ENCODE results near the gene CPVL. TPM values are rescaled to one million over a fixed set of nuclear protein-coding genes. Genes with fewer than 3 reads are reported as not detected.
A peak's percentile ranks its signal among the peaks of the same experiment; 100 is the strongest.

The CPVL gene
- total RNA-seq, 2 donors from 2014 or later, result 32.4 to 53.3 TPM

- Histone ChIP-seq H3K36me3 (ENCODE audit: control insufficient read depth, insufficient read depth, low read length) (no peaks in the 10 kb centered on the region), H3K9ac (ENCODE audit: extremely low read depth, low read length, poor library complexity, severe bottlenecking) (no peak overlapping the region), H3K27me3 (ENCODE audit: control insufficient read depth, insufficient read depth, low read length, poor library complexity, severe bottlenecking) (no peaks in the 10 kb centered on the region), H3K4me3 (ENCODE audit: low read length) (no peak overlapping the region), H3K9me3 (ENCODE audit: control insufficient read depth, low read length) (no peaks in the 10 kb centered on the region), H3K27ac (ENCODE audit: low read depth, low read length) (no peak overlapping the region), H3K4me1 (ENCODE audit: control insufficient read depth, insufficient read depth, low read length) (peaks cover 17% of the 10 kb centered on the region)
- Mint-ChIP-seq H3K9me3 (no peaks in the 10 kb centered on the region), H3K27me3 (ENCODE audit: insufficient read depth) (no peaks in the 10 kb centered on the region), H3K4me1 (peaks cover 63% of the 10 kb centered on the region), H3K36me3 (ENCODE audit: low read depth) (no peaks in the 10 kb centered on the region), H3K4me3 (no peak overlapping the region), H3K27ac (no peak overlapping the region)
- no peak for TF ChIP-seq CTCF (conservative IDR thresholded peaks at IDR 0.05)
- 93% methylated on average over 2 of the region's 2 CpGs; no CpG with 5 or more reads in 1 of the 2 experiments for WGBS, 2 experiments (ENCODE audit: insufficient coverage in 1 of 2, insufficient read length in 1 of 2)
- DNase-seq, result no peak
Observed at GRCh38 chr7:29039821-29040578, 106.3 kb downstream of the CPVL start.

- no peak for TF ChIP-seq CTCF (conservative IDR thresholded peaks at IDR 0.05)
- Histone ChIP-seq H3K9ac (ENCODE audit: extremely low read depth, low read length, poor library complexity, severe bottlenecking) (no peak overlapping the region), H3K4me3 (ENCODE audit: low read length) (no peak overlapping the region), H3K27me3 (ENCODE audit: control insufficient read depth, insufficient read depth, low read length, poor library complexity, severe bottlenecking) (no peaks in the 10 kb centered on the region), H3K27ac (ENCODE audit: low read depth, low read length) (no peak overlapping the region), H3K4me1 (ENCODE audit: control insufficient read depth, insufficient read depth, low read length) (peaks cover 17% of the 10 kb centered on the region), H3K9me3 (ENCODE audit: control insufficient read depth, low read length) (no peaks in the 10 kb centered on the region), H3K36me3 (ENCODE audit: control insufficient read depth, insufficient read depth, low read length) (no peaks in the 10 kb centered on the region)
- H3K27me3 Mint-ChIP-seq (ENCODE audit: insufficient read depth), result no peaks in the 10 kb centered on the region
- peak; percentile 51 for DNase-seq
- no peaks in the 10 kb centered on the region for H3K36me3 Mint-ChIP-seq (ENCODE audit: low read depth)
- WGBS, 2 experiments (ENCODE audit: insufficient coverage in 1 of 2, insufficient read length in 1 of 2), result 87% methylated on average over 2 of the region's 2 CpGs; no CpG with 5 or more reads in 1 of the 2 experiments
- no peak overlapping the region for H3K27ac Mint-ChIP-seq
- H3K9me3 Mint-ChIP-seq, result no peaks in the 10 kb centered on the region
- no peak overlapping the region for H3K4me3 Mint-ChIP-seq
- peaks cover 50% of the 10 kb centered on the region for H3K4me1 Mint-ChIP-seq
Observed at GRCh38 chr7:29038463-29038862, 107.9 kb downstream of the CPVL start.

GRCh38 chr7:29035044-29035740 lies 111.1 kb downstream of the CPVL start:
- no peak for TF ChIP-seq CTCF (conservative IDR thresholded peaks at IDR 0.05)
- H3K9me3 ChIP-seq (ENCODE audit: control insufficient read depth, low read length), result no peaks in the 10 kb centered on the region

More at GRCh38 chr7:29035044-29035740, 111.1 kb downstream of the CPVL start:
- peaks cover 6% of the 10 kb centered on the region for H3K4me1 ChIP-seq (ENCODE audit: control insufficient read depth, insufficient read depth, low read length)
- 74 to 89% methylated on average over 6 to 8 of the region's 8 CpGs for WGBS, 2 experiments (ENCODE audit: insufficient coverage in 1 of 2, insufficient read length in 1 of 2)
- H3K9me3 Mint-ChIP-seq, result no peaks in the 10 kb centered on the region
- no peak overlapping the region for H3K9ac ChIP-seq (ENCODE audit: extremely low read depth, low read length, poor library complexity, severe bottlenecking)
- peak; percentile 61 for DNase-seq
- H3K4me3 ChIP-seq (ENCODE audit: low read length), result no peak overlapping the region
- no peak overlapping the region for H3K4me3 Mint-ChIP-seq
- H3K27ac ChIP-seq (ENCODE audit: low read depth, low read length), result no peak overlapping the region
- H3K27me3 ChIP-seq (ENCODE audit: control insufficient read depth, insufficient read depth, low read length, poor library complexity, severe bottlenecking), result no peaks in the 10 kb centered on the region
- H3K4me1 Mint-ChIP-seq, result peaks cover 30% of the 10 kb centered on the region
- H3K36me3 ChIP-seq (ENCODE audit: control insufficient read depth, insufficient read depth, low read length), result no peaks in the 10 kb centered on the region
- no peak overlapping the region for H3K27ac Mint-ChIP-seq
- no peaks in the 10 kb centered on the region for H3K36me3 Mint-ChIP-seq (ENCODE audit: low read depth)
- H3K27me3 Mint-ChIP-seq (ENCODE audit: insufficient read depth), result no peaks in the 10 kb centered on the region
